GM12874 (cell line): Measurements from ENCODE around the gene CADPS.

Experiments used
- CTCF ChIP-seq: IDR thresholded peaks from 2 replicates; pipeline ENCODE4 v1.5.1; 2011; ENCODE audit warnings: low read depth, mild to moderate bottlenecking, control low read depth, low read length, moderate library complexity; ENCODE audit not compliant: insufficient read depth

Gene CADPS

DNA sequence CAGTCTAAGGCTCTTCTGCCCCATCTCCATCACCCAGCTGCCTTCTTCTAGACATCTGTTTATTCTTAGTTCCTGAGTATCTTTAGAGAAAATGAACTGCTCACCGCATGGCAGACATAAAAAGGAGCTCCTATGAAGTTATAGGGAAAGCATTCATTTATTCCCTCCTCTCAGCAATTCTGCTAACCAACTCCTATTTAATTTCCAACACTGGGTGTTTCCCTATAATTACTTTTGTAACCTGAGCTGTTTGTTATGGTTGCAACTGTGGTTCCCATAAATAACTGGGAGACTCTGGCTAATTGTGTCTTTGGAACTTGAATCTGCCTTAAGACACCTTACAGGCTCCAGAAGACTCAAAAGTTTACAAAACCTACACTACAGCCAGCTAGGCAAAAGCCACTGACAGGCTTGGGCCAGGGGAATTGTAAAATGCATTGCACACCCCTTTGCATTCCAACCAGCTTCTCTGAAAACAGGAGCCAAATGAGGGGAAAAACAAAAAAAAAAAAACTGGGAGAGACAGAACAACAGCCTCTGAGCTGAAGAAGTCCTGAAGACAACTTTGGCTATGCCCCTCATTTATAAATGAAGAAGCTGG, 270.4 kb downstream of the CADPS start:
- no peak for TF ChIP-seq CTCF

DNA sequence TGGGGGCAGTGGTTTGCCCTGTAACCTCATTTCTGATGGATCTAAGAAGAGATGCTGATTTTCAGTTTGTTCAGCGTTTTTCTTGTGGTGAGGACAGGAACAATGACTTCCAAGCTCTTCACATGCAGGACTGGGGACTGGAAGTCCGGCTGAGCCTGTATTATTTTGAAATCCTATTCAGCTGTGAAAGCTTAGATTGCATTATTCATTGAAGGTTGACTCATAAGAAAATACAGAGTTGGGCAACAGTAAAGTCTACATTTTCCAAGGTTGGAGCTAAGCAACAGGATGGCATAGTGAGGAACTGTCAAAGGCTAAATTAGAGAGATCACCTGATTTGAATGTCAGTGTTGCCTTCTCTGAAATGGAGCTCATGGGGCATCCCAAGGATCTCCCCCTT, 270.9 kb downstream of the CADPS start:
- TF ChIP-seq CTCF = no peak

GRCh38 chr3:62602987-62603386, 272.2 kb downstream of the CADPS start:
- TF ChIP-seq CTCF = no peak

- TF ChIP-seq CTCF = no peak
Observed at GRCh38 chr3:62602129-62602770, 273.0 kb downstream of the CADPS start.

DNA sequence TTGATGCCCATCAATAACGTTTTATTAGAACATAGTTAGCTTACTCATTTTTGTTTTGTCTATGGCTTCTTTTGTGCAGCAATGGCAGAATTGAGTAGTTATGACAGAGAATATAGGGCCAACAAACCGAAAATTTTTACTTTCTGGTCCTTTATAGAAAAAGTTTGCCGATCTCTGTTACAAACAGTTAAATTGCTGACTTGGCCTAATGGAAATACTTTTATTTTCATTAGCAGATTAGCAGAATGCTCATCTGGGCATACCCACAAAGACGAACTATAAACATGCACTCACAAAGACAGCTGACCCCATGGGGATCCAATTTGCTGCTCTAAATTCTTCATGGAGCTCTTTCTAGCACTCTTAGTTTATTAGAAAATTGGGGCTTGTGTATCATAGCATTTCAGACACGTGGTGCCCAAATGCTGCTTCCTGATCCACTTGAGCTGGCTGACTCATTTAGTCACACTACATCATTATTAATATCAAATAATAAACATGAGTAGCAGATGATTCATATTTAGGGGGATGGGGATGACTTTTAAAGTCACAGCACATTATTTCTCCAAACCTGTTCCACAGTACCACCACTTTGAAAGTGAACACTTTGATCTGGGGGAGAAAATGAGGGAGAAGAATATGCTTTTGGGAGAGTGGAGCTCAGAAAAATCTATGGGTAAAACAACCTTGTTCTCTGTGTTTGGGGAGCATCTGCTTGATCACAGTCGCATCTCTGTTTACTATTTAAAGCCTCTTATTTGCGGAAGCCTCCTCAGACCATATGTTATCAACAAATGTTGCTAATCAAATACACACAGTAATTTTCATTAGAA, 273.8 kb downstream of the CADPS start:
- no peak for TF ChIP-seq CTCF

DNA sequence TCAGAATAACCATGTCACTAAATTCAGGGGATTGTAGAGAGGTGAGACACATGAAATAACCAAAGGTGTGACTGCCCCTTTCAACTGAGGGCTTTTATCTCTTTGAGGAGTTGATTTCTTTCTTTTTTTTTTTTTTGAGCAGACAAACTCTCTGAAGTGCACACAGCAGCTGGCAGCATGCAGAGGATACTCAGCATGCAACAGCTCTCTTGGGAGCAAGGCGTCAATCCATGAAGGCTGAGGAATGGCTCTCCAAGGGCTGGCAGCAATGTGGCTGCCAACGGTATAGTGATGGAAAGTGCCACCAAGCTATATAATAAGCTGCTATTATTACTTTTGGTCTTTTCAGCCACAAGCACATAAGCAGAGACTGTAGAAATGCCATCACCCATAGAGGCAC, 275.2 kb downstream of the CADPS start:
- TF ChIP-seq CTCF = no peak

DNA sequence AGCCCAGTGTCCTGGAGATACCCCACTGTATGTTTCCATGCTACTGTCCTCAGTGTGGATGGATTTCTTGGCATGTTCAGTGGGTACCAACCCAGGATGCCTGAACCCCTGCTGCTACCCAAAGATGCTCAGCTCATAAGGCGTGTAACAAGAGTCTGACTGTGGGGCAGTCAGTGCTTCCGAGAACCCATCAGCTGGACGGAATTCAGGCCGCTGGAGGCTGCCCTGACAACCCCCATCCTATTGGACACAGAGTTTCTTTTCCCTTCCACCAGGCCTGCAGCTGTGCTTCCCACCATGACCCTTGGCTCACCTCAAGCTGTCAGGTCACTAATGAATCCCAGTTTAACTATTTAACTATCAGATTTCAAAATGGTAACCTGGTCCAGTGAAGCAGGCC, 277.7 kb downstream of the CADPS start:
- no peak for TF ChIP-seq CTCF
